Fibroblast of skin of back (primary cell): ENCODE data around the gene RFX5.
"Not testable (repeated sequence)": the region's sequence is repeated elsewhere in the genome, so short reads cannot be mapped to it uniquely, and the experiment has no call there.

Experiments
- DNase-seq: peaks from one replicate; pipeline ENCODE4 v3.0.0-alpha.2; 2013

RFX5 gene

DNA sequence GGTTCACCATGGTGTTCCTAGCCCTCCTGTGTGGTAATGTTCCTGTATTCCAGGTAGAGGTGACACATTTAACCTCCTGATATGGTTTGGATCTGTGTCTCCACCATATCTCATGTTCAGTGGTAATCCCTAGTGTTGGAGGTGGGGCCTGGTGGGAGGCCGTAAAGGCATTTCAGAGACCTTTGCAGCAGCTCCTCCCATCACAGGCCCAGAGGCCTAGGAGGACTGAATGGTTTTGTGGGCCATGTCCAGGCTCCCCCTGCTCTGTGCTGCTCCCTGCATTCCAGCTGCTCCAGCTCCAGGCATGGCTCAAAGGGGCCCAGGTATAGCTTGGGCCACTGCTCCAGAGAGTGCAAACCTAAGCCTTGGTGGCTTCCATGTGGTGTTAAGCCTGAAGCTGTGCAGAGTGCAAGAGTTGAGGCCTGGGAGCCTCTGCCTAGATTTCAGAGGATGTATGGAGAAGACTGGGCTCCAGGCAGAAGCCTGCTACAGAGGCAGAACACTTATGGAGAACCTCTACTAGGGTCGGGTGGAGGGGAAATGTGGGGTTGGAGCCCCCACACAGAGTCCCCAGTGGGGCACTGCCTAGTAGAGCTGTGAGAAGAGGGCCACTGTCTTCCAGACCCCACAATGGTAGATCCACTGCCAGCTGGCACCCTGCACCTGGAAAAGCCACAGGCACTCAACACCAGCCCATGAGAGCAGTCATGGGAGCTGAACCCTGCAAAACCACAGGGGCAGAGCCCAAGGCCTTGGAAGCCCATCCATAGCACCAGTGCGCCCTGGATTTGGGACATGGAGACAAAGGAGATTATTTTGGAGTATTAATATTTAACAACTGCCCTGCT, 15.5 kb upstream of the RFX5 start:
- no peak for DNase-seq

DNA sequence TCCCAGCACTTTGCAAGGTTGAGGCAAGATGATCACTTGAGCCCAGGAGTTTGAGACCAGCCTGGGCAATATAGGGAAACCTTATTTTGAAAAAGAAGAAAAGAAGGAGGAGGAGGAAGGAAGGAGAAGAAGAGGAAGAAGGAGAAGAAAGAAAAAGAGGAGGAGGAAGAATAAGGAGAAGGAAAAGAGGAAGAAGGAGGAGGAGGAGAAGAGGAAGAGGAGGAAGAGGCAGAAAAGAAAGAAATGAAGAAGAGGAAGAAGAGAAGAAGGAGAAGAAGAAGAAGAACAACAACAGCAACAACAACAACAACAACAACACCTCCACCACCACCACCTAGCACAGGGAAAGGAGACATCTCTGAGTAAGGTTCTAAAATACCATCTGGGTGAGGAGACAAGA, 14.8 kb upstream of the RFX5 start:
- DNase-seq, result no peak

DNA sequence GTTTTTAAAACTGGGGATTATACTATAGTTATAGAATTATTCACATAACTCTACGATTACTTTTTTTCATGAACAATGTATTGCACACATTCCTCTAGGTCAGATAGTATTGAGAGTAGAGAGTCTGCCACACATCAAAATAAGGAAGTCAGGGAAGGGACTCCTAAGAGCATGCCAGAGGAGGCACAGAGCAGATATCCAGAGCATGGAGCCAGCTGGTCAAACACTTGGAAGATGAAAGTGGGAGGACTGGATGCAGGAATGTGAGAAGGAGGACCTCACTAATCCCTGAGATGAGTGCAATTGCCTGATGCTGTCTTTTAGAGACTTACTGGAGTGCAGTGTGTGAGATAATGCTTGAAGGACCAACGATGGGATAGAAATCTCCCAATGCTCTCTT, 9.6 kb upstream of the RFX5 start:
- DNase-seq, result peak; percentile 27

- peak; percentile 37 for DNase-seq
Observed at GRCh38 chr1:151352021-151352718, 5.1 kb upstream of the RFX5 start.

- not testable (repeated sequence) for DNase-seq
Observed at GRCh38 chr1:151350323-151350722, 3.3 kb upstream of the RFX5 start.

- DNase-seq, result no peak
Observed at GRCh38 chr1:151347523-151348246, 633 bp upstream of the RFX5 start.

GRCh38 chr1:151346082-151346768, 827 bp downstream of the RFX5 start:
- DNase-seq, result no peak

- no peak for DNase-seq
Observed at GRCh38 chr1:151344291-151344690, 2.8 kb downstream of the RFX5 start.

DNA sequence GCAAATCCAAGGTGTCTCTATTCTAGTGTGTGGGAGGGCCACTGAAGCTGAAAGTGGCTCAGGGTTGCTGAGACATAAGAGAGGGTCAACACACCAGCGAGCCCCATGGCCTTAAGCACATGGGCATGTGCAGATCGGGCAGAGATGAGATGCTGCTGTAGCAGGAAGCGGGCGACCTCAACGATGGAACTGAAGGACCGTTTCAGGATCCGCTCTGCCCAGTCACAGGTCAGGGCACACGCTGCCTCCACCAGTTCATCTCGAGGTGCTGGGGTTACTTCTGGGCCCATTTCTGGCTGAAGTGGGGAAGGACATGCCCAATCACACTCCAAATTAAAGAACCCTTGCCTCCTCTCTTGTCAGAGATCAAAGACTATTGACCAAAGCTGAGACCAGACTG, 3.5 kb downstream of the RFX5 start:
- DNase-seq, result no peak

DNA sequence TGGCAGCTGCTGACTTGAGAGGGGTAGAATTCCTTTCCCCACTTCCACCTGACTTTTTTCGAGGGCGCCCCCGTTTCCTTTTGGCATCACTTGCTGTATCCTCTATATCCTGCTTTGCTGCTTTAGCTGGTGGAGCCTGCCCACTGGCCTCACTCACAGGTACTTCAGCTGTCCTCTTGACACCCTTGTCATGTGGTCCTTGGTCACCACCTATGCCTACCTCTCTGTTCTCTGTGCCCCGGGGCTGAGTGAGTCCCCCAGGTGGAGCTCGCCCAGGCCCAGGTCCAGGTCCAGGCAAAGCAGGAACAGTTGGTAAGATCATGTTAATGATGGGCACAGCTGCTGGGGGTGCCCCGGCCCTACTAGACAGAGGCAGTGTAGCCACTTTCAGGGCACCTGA, 4.5 kb downstream of the RFX5 start:
- DNase-seq, result no peak

- no peak for DNase-seq
Observed at GRCh38 chr1:151342021-151342420, 5.0 kb downstream of the RFX5 start.

DNA sequence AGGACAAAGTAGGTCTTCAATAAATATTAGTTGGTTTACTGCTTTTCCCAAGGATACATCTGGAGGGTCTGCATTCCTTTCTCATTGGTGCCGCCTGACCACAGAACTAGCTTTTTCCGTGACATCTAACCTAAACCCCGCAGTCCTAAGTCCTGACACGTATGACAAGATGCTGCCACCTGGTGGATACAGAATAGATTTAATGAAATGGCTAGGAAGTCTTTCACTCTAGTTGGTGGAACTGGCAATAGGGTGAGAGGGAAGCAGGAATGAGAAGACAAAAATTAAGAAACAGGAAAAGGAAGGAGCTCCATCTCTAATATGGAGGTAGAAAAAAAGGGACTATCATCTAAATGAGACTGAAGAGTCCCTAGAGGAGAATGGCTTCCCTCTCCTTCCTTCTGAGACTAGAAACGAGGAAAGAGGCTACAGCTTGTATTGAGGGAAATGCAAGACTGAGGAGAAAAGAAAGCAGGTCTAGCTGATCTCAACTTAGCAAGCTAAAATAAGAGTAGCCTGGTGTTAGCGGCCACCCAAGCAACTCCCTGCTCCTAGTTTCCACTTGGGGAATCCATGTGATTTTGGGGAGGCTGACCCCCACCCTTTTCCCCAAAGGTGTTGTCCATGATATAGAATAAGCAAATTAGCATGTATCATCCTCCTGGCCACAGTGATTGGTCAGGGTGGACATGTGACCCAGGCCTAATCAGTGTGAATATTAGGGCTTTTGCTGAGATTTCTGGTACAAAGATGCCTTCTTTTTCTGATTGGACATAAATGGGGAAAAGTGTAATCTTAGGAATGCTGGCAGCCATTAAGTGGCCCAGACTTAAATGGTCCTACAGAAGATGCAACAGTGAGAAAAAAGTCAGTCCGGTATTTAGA, 5.9 kb downstream of the RFX5 start:
- peak; percentile 84 for DNase-seq

DNA sequence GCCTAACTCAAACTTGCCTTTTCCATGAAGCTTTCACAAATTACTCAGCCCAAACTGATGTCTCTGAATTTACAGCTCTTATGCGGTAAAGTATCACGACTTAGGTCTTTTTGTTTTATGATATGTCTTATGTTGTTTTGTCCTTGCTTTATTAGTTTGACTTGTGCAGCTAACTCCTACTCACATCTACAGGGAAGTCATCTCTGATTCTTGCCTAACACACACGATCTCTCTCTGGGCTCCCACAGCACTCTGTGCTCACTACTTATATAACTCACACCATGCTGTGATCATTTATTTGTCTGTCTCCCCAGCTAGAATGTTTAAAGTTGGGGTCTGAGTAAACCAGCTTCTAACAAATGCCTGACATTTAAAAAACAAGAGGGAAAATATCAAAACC, 10.5 kb downstream of the RFX5 start:
- no peak for DNase-seq

GRCh38 chr1:151334822-151335221, 12.2 kb downstream of the RFX5 start:
- no peak for DNase-seq

- DNase-seq, result no peak
Observed at GRCh38 chr1:151327903-151328674, 19.0 kb downstream of the RFX5 start.

- DNase-seq, result peak; percentile 98
Observed at GRCh38 chr1:151327223-151327902, 19.7 kb downstream of the RFX5 start, which contains the start of gene PI4KB. PI4KB (minus strand) TSS chr1:151327416; CDS start chr1:151316481, 10,935 bp downstream.

- peak; percentile 55 for DNase-seq
Observed at GRCh38 chr1:151326619-151327222, 20.3 kb downstream of the RFX5 start.

- no peak for DNase-seq
Observed at GRCh38 chr1:151325646-151326429, 21.2 kb downstream of the RFX5 start.

GRCh38 chr1:151325231-151325630, 21.8 kb downstream of the RFX5 start:
- no peak for DNase-seq
